Ramos (cell line): ENCODE results near the gene PRRC2B.
"Not testable (repeated sequence)": the region's sequence is repeated elsewhere in the genome, so short reads cannot be mapped to it uniquely, and the experiment has no call there.

Source experiments
- in situ Hi-C: fragments of 300-500 bp; cut with MboI; formaldehyde crosslinking; loops from one replicate; pipeline ENCODE4 v1.14.3; 2022; ENCODE audit warnings: low sequenced_read_pairs; ENCODE audit not compliant: unreplicated experiment

Gene PRRC2B

DNA sequence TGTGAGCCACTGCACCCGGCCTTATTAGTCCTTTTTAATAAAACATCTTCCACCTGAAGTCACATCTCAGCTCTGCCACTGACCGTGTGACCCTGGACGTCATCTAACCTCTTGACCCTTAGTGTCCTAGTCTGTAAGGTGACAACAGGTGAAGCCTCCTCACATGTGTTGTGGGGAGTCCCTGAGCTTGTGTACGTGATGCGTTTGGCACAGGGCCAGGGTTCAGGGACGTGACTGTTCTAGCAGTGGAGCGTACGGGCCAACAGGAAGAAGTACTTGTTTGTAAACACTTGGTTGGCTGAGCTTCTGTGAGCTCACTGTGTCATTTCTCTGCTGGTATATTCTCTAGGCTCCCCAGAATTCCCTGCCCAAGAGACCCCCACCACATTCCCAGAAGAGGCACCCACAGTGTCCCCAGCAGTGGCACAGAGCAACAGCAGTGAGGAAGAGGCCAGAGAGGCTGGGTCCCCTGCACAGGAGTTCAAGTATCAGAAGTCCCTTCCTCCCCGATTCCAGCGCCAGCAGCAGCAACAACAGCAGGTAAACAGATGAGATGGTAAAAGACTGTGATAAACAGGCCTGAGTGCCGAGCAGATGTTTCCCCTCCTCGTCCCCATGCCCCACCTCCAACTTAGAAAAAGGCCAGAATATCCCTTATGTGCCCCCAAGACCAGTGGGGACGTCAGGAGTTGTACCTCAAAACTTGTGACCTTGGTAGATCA lies 73.5 kb downstream of the PRRC2B start:
- in situ Hi-C loops: no loop called here

DNA sequence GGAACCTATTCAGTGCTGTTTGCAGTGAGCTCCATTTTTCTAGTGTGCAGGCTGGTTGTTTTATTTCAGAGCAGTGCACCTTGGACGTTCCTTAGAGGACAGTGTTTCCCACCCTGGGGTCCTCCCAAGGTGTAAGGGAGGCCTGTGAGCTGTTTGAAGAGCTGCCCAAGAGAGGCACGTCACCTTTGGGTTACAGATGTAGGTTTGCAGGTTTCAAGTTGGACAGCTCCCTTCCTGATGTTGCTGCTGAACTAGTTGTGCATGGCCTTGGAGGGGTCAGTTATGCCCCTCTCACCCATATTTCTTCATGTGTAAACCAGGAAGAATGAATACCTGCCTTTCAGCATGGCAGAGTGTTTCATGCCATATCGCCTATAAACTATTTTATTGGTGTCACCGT lies 74.1 kb downstream of the PRRC2B start:
- in situ Hi-C loops: no loop called here

DNA sequence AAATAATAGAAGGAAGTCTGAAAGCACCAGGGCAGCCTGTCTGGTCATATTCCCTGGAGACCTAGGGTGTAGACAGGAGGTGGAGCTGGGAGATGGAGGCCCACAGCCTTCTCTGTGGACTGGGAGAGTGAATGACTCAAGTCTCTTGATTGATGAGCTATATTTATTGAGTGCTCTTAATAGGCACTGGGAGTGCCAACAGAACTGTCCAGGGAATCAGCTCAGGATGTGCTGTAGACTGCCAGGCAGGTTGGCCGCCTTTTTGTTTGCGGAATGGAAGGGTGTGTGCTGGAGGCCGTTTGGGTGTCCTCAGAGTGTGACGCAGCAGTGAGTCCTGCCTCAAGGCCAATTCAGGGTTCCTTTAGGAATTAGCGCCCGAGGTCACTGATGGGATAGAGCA lies 75.5 kb downstream of the PRRC2B start:
- in situ Hi-C loops: no loop called here

DNA sequence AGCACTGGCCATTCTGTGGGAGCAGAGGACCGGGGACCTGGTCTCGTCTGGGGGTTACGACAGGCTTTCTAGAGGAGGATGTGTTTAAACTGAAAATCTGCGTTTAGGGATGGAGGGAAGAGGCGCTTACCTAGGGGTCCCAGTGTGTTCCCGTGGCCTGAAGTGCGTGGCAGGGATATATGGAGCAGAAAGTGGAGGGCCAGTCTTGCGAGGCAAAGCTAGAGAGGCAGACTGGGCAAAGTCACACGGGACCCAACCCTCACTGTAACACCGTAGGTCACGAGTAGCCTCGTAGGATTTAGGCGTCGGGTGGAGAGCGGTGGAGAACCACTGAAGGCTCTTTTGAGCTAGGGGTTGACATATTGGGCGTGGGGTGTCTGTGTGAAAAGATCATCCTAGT lies 76.1 kb downstream of the PRRC2B start:
- in situ Hi-C loops: no loop called here

DNA sequence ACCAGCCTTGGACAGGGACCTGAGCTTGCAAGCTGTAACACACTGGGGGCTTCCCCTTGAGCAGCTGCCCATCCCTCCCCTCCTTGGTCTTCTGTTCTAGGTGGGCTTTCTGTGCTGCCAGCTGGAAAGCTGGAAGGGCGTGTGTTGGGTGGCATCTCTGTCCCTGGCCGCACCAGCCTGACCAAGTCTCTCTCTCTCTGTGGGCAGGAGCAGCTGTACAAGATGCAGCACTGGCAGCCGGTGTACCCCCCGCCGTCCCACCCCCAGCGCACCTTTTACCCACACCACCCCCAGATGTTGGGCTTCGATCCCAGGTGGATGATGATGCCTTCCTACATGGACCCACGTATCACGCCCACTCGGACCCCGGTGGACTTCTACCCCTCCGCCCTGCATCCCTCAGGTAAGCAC lies 76.7 kb downstream of the PRRC2B start:
- in situ Hi-C loops: no loop called here

DNA sequence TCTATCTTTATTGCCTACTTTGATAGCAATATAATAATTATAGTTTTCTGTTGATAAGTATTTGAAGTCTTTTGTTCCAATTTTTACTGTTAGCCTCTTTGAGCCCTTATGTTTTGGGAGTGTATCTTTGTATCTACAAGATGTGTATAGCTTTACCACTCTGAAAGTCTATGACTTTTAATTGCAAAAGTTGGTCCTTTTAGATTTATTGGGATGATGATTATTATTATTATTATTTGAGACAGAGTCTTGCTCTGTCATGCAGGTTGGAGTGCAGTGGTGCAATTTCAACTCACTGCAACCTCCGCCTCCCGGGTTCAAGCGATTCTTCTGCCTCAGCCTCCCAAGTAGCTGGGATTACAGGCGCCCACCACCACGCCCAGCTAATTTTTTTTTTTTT lies 78.2 kb downstream of the PRRC2B start:
- in situ Hi-C loops: not testable (repeated sequence)

DNA sequence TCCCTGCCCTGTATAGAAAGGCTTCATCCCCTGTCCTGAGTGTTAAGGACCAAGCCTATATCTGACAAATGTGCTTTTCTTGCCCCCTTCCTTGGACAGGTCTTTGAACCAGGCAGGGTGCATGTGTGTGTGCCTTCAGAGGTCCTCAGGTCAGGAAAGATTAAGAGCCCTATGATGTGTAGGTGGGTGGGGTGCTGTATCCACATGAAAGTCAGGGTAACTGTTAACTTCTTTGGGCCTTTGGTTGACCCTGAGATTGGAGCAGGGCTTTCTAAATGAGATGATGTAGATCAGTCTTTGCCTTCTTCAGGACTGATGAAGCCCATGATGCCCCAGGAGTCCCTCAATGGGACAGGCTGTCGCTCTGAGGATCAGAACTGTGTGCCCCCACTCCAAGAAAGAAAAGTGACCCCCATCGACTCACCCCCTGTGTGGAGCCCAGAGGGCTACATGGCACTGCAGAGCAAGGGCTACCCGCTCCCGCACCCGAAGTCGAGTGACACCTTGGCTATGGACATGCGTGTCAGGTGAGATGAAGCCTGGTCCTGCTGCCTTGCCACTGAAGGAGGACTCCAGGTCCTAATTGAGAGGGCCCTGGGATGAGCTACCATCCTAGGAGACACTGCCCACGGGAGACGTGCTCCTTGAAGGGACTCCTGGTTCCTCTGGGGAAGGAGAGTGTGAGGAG lies 79.5 kb downstream of the PRRC2B start:
- in situ Hi-C loops: no loop called here

DNA sequence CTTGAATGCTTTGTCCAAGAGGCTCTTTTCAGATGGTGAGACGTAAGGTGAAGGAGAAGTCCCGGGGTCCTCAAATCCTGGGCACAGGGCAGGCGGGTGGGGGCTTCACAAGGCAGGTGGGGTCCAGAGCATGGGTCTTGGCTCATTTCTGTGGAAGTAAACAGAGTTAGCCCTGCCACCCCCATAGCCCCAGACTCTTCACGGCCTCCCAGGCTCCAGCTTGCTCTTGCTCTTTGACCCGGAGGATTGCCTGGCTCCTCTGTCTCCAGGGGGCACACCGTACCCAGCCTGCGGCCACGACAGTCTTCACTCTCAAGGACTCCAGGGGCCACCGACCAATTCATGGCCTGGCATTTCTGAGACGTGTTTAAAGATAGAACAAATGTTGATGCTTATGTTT lies 80.0 kb downstream of the PRRC2B start:
- in situ Hi-C loops: no loop called here

DNA sequence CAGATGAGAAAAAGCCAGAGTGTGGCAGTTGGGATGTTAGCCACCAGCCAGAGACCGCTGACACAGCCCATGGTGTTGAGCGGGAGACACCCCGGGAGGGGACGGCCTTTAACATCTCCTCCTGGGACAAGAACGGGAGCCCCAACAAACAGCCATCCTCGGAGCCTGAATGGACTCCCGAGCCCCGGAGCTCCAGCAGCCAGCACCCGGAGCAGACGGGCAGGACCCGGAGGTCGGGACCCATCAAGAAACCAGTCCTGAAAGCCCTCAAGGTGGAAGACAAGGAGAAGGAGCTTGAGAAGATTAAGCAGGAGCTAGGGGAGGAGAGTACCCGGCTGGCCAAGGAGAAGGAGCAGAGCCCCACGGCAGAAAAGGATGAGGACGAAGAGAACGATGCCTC lies 80.8 kb downstream of the PRRC2B start:
- in situ Hi-C loops: no loop called here

DNA sequence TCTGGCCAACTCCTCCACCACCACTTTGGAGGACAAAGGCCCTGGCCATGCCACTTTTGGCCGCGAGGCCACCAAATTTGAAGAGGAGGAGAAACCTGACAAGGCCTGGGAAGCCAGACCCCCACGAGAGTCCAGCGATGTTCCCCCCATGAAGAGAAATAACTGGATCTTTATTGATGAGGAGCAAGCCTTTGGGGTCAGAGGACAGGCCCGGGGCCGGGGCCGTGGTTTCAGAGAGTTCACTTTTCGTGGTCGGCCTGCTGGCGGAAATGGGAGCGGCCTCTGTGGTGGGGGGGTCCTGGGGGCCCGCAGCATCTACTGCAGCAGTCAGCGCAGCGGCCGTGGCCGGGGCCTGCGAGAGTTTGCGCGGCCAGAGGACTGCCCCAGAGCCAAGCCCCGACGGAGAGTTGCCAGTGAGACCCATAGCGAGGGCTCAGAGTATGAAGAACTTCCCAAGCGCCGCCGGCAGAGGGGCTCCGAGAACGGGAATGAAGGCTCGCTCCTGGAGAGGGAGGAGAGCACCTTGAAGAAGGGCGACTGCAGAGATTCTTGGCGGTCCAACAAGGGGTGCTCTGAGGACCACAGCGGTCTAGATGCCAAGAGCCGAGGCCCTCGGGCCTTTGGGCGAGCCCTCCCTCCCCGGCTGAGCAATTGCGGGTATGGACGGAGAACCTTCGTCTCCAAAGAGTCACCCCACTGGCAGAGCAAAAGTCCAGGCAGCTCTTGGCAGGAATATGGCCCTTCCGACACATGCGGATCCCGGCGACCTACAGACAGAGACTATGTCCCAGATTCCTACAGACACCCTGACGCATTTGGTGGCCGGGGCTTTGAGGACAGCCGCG lies 81.4 kb downstream of the PRRC2B start:
- in situ Hi-C loops: no loop called here

DNA sequence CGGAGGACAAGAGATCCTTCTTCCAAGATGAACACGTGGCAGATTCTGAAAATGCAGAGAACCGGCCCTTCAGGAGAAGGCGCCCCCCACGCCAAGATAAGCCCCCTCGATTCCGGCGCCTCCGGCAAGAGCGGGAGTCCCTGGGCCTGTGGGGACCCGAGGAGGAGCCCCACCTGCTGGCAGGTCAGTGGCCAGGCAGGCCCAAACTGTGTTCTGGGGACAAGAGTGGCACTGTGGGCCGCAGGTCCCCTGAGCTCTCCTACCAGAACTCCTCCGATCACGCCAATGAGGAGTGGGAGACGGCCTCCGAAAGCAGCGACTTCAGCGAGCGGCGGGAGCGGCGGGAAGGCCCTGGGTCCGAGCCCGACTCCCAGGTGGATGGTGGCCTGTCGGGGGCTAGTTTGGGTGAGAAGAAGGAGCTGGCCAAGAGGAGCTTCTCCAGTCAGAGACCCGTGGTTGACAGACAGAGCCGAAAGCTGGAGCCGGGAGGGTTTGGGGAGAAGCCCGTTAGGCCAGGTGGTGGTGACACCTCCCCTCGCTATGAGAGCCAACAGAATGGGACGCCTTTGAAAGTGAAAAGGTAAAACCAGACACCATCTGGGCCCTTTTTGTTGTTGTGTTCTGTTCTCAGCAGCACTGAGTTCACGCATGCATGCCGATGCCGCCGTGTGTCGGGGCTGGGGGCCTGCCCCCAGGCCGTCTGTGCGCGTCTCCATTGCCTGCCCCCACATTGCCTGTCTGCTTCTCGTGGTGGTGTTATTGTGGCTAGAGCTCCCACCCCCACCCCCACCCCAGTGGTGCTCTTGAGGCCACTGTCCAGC lies 82.3 kb downstream of the PRRC2B start:
- in situ Hi-C loops: no loop called here

DNA sequence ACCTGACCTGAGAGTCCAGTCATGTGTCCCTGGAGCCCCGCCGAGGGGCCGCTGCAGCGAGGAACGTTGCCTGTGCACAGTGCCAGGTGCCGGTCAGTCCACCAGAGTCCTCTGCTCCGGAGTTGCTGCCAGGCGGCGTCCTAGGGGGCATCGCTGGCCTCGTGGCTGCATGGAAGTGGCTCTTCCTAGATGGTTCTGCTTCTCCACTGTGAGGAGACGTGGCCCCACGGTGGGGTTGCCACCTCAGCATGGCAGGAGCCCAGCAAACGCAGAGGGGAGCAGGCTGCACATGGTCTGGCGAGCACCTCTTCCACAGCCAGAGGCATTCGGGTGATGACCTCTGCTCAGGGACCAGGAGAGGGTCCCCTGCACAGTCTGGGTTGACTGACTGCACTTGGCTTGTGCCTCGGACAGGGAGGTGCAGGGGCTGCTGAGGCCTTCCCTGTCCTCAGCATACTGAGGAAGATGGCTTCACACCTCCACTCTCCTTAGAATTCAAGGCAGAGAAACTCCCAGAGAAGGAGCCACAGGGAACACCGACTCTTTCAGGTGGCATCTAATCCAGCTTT lies 83.0 kb downstream of the PRRC2B start:
- in situ Hi-C loops: no loop called here

DNA sequence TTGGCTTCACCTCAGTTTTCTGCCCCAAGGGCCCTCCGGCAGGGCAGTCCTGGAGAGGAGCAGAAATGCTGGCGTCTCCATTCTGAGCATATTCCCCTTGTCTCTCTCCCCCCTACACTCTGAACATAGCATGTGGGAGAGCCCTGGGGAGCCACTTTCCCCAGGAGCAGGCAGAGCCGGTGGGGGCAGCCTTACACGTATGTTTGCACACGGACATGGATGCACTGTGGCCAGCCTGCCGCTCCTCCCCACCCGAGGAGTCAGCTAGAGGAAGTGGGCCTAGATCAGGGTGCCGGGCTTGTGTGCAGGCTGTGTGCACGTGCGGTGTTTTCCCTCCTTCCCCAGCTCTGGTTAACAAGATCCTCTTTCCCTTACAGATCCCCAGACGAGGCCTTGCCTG lies 83.5 kb downstream of the PRRC2B start:
- in situ Hi-C loops: no loop called here

DNA sequence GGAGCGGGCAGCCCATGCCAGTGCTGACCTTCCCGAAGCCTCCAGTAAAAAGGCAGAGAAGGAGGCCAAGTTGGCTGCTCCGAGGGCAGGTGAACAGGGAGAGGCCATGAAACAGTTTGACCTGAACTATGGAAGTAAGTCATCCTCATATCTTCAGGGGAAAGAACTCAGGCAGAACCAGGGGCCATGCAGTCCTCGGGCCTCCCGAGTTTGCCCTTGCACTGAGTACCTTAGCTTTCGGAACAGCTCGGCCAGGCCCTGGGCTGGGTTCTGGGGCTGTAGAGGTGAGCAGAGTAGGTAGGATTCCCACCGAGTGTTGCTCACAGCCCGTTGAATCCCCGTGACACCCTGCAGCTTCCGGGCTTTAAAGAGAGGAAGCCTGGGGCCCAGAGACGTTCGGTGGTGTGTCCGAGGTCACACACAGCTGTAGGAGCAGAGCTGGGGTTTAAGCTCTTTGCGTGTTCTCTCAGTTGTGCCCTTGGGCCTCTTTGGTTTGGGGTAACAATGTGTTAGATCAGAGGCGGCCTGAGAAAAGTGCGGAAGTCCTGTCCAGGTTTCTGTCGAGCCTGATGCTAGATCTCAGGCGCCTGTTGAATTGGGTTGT lies 84.0 kb downstream of the PRRC2B start:
- in situ Hi-C loops: no loop called here

DNA sequence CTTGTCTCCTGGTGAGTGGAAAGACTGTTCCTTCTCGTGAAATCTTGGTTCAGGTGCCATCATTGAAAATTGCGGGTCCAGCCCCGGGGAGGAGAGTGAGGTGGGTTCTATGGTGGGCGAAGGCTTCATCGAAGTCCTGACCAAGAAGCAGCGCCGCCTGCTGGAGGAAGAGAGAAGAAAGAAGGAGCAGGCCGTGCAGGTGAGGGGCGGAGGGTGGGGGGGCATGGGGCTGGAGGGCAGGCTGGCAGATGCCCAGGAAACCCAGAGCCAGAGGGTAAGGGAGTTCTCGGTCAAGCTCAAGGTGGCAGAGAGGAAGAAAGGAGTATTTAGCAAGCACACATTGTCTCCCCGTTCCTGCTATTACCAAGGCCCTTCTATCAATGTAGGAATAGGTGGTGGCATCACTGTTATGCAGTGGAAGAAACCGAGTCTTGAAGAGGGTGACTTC lies 84.6 kb downstream of the PRRC2B start:
- in situ Hi-C loops: no loop called here

DNA sequence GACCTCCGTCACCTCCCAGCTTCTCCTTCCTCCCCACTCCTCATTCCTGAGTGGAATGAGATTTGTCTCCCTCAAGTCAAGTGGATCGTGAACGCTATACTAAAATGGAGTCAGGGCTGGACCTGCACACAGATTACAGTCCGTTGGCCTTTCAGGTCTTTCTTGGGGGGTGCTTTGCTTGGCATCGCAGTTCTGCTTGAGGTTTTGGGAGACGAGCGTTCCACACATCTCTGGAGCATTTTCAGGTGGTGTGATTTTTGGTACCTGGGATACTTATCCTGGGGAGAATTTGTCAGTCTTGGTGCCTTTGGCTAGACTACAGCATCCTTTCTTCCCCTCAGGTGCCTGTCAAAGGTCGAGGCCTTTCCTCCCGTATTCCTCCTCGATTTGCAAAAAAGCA lies 85.0 kb downstream of the PRRC2B start:
- in situ Hi-C loops: no loop called here

DNA sequence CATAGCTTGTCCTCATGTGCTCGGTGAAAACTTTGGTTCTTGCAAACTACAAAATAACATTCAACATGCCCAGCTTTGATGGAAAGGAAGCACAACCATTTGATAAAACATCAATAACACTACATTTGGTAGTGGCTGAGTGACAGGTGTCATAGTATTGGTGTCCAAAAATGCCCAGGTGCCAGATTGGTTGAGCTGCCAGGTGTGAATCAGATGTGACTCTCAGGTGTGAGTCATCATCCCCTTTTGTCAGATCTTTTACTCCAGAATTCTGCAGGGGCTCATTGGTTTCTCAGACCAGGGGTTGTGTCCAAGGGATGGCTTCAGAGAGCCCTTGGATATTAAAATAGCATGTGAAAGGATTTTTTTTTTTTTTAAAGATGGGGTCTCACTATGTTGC lies 86.4 kb downstream of the PRRC2B start:
- in situ Hi-C loops: no loop called here

DNA sequence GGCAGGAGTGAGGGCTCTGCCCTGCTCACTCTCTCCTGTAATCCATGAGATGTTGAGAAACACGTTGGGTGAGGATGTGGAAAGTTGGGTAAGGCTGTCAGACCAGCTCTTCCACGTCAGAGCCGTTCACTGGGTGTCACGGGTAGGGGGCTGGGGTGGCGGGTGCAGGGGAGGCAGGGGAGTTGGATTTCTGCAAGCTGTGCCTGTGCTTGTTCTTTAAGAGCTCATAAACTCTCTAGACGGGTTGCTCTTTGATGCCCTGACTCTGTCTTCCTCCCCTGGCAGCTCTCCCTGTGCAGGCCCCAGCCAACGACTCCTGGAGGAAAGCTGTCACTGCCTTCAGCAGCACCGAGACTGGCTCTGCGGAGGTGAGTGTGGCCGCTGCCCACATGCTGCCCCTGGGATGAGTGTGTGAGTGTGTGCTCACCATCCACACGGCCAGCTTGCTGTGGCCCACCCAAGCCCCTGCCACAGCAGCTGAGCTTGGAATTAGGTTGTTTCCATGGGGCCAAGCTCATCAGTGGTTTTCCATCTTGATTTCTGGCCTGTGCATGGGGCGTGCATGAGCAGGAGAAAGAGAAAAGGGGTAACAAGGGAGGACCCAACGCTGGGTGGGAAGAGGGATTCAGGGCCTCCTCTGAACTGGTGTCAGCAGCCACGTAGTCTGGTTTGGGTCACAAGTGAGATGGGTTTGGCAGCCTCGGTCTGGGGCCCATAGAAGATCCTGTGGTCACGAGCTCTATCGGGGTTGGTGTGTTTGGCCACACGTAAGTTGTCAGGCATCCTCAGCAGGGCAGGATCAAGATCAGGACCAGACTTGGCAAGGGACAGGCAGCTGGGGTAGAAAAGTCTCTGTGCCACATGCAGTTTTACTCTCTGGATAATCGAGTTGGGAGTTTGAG lies 87.8 kb downstream of the PRRC2B start:
- in situ Hi-C loops: no loop called here
